HS-5 (cell line): ENCODE measurements around the gene CERS6.

Source experiments
- DNase-seq: peaks from one replicate; pipeline ENCODE4 v3.0.0-alpha.2; 2012; ENCODE audit warnings: low read depth

CERS6 gene

GRCh38 chr2:168703926-168704325 lies 247.9 kb downstream of the CERS6 start:
- DNase-seq: no peak

DNA sequence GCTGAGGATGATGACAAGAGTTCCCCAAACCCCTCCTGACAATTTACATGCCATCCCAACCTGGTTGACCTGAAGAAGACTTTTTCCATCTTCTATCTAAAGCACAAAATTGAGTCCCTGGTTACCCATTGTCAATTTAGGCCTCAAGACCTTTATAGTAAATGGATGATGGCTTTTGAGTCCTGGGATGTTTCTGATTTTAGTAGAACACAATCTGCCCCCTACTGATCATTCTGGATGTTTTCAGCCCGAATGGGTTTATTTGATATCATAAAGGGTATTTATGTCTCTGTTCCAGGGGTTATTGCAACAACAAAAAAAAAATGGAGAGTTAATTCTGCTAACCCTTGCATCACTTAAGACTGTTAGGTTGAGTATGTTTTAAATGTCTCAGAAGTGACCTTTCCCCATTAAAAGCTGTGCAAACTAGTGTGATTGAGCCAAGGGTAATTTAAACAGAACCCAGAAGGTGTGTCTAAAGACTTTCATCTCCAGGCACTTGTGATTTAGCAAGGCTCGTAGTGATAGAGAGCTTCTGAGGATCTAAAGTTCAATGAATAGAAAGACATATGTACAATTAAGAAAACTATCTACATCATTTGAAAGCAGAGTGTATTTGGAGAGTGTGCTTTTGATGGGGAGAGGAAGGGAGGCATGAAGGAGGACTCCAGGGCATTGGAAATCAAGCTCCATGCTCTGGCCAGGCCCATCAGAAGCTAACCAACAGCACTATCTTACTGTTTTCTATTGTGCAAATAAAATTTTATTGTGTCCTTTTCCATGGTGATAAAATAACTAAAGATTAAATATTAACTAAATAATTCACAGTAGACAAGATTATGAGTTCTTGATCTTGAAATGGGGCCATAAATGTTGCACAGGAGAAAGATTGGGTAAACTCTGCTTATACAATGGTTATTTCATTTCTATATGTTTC lies 249.7 kb downstream of the CERS6 start:
- DNase-seq: no peak

DNA sequence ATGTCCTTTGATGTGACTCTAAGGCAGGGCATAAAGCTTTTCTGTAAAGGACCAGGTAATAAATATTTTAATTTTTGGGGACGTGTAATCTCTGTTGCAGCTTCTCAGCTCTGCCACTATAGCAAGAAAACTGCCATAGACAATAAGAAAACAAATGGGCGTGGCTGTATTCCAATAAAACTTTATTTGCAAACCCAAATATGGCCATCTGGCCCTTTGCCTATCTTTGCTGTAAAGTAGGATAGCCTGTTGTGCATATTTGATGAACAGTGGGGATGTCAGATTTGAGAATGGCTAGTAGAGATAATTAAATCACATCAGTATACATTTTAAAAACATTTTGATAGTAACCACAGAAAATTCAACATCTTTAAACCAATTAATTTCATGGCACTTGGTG lies 250.7 kb downstream of the CERS6 start:
- DNase-seq: no peak

DNA sequence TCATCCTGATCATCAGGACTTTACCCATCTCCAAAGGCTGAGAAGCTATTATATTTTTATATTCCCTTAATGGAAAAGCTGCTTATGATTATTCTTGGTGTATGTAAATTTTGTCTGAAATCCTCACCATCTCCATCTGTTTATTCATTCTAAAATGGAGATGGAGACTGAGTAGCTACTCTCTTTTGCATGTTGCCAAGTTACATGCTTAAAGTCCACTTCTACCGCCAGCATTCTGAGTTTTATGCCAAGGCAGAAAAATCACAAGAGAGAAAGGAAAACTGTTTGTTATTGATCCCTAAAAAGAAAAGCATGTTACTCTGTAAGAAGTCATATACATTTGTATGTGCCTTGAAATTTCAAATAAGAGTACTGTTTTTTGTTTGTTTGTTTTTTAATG lies 252.0 kb downstream of the CERS6 start:
- no peak for DNase-seq

- DNase-seq: no peak
These were observed 254.8 kb downstream of the CERS6 start for GRCh38 chr2:168710754-168711467.

DNA sequence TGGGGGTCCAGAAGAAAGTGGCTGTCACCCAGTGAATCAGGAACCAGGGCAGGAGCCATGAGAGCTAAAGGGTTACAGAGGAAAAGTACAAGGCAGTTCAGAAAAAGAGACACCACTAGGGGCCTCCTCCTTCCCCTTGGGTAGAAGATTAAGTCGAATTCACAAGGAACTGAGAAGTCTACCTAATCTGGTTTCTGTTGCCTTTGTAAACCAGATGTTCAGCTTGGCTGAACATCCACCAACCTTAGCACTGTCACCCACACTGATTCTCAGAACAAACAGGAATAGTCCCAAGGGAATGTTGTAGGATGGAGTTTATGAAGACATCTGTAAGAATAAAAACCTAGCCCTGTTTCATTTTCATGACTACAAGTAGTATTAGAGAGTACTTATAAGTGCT lies 256.0 kb downstream of the CERS6 start:
- no peak for DNase-seq

- no peak for DNase-seq
These were observed 257.3 kb downstream of the CERS6 start for GRCh38 chr2:168713325-168713724.

GRCh38 chr2:168715849-168716248 lies 259.8 kb downstream of the CERS6 start:
- no peak for DNase-seq

DNA sequence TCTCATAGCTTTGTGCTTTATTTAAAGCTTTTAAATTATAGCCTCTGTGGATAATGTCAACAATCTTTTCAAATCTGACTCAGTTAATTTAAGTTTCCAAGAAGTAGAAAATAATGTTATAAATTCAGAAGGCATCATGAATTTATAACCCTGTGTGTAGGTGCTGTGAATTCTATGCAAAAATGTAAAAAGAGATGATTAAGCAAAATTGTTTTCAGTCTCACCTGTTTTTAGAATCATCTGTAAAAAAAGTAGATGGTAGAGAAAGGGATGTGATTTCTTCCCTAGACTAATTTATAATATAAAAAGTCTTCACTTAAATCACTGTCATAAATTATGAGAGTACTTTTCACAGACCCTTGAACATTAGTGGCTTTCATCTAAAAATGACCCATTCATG lies 260.8 kb downstream of the CERS6 start:
- DNase-seq: no peak

- no peak for DNase-seq
These were observed 261.9 kb downstream of the CERS6 start for GRCh38 chr2:168717790-168718502.

GRCh38 chr2:168718622-168719021 lies 262.6 kb downstream of the CERS6 start:
- no peak for DNase-seq

GRCh38 chr2:168719446-168719845 lies 263.4 kb downstream of the CERS6 start:
- no peak for DNase-seq

DNA sequence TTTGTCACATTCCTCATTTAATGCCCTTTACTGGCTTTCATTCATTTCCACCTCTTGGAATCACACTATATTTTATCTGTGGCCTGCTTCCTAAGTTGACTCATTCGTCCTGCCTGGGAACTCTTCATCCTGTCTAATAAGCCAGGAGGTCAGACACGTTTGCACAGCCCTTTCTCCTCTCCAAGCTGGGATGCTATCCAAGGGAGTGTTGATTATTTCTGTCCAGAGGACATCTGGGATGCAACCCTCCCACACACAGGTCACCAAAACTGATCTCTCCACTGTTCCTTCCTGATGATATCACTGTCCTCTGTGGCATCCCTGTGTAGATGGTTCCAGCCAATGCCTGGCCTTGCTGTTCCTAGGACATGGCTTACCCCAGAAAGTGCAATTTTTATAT lies 266.5 kb downstream of the CERS6 start:
- DNase-seq: peak; percentile 34

DNA sequence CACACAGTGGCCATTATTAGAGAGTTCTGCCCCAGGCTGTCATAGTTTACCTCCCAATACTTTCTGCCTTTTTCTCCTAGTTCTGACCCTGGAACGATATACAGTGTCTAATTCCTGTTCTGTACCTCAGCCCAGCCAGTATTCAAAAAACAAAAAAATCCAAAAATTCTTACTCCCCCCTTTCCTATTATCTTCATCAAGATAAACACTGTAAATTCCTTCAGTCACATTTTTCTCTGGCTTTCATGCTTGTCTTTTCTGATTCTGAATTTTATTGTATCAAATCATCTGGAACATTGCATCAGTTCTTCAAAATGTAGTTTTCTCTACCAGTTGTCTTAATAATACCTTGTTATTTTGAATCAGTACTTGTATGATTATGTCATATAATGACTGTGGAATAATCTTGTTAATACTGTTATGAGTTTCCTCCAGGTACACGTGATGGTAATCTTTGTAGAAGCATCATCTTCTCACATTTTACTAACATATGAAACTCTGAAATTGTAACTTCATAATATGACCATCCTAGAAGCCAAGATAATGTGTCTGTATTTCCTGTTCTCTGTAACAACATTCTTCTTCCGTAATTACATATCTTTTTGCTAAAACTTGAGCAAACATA lies 267.3 kb downstream of the CERS6 start:
- no peak for DNase-seq

- no peak for DNase-seq
These were observed 270.3 kb downstream of the CERS6 start for GRCh38 chr2:168726375-168726774.

- no peak for DNase-seq
These were observed 271.9 kb downstream of the CERS6 start for GRCh38 chr2:168727904-168728470.

GRCh38 chr2:168729455-168729854 lies 273.4 kb downstream of the CERS6 start:
- DNase-seq: no peak

DNA sequence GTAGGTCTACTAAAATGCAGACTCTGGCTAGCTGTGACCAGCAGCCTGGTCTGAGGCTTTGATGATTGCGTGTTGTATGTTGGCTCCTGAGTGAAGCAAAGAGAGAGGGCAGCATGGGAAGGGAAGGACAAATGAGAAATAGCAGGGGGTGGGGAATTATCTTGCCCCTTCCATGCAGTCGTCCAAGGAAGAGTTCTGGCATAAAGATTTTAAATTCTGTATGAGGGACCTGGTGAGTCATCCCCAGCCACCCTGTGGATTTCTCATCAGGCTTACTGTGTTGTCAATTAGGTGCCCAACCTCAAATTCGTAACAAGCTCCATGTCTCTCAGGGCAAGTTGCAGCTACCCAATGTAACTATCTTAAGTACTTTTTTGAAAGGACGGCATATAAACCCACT lies 274.3 kb downstream of the CERS6 start:
- no peak for DNase-seq

DNA sequence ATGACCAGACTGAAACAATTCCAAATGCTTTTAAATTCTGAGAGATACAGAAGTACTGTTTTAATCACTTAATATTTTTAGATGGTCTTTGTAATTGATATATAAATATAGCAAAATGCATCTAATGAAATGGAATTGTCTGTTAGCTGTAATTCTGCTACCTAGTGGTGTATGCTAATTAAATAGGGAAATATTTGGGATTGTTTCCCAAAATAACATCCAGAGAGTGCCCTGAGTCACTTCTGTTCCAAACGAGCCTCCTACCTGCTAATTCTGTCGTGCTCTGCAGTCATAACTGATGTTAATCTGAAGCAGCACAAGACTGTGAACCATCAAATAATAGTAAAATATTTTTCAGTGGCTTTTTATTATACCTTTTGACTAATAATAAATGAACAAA lies 274.9 kb downstream of the CERS6 start:
- DNase-seq: no peak

- DNase-seq: no peak
These were observed 275.5 kb downstream of the CERS6 start for GRCh38 chr2:168731616-168732015.

- DNase-seq: no peak
These were observed 276.0 kb downstream of the CERS6 start for GRCh38 chr2:168732100-168732499.

DNA sequence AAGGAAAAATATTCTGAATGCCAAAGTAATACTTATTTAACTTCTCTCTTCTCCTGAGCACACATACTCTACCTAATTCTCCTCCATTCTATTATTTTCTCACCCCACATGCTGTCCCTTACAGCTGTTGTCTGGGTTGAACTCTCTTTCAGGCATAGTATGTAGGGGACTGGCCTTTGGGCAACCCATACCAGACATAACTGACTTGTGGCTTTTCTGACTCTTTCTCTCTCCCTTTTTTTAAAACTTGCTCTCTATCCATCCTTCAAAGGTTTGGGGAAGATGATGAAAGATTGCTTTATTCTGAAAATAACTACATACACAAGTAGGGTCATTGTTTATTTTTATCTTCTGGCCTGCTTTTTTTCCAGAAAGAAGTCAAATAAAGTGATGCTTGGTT lies 276.4 kb downstream of the CERS6 start:
- DNase-seq: no peak
